HepG2 (cell line): ENCODE data around the gene FAM219A.

Experiments used
- ELF1 ChIP-seq: sonication (generic); formaldehyde crosslinking; IDR thresholded peaks from 2 replicates; pipeline ENCODE4 v1.4.0; 2020; ENCODE audit warnings: missing genetic modification reagents
- IRF1 ChIP-seq: sonication (generic); formaldehyde crosslinking; IDR thresholded peaks from 2 replicates; pipeline ENCODE4 v1.4.0; 2020; ENCODE audit warnings: low read depth, mild to moderate bottlenecking, missing genetic modification reagents
- KLF16 ChIP-seq, 2 experiments: sonication (generic) in 1 of 2; formaldehyde crosslinking in 1 of 2; IDR thresholded peaks; 2 replicates each; pipeline versions ENCODE4 v1.6.1 to v1.8.0; 2016 to 2023; ENCODE audit warnings: missing genetic modification reagents in 2 of 2, missing compliant biosample characterization in 1 of 2
- POLR2A ChIP-seq, 2 experiments: IDR thresholded peaks; 2 replicates each; pipeline ENCODE4 v1.6.1; 2011; ENCODE audit warnings: low read depth in 2 of 2, low read length in 2 of 2, mild to moderate bottlenecking in 1 of 2, moderate library complexity in 1 of 2; ENCODE audit not compliant: insufficient read depth in 1 of 2
- RAD21 ChIP-seq: fragments of 450-650 bp; formaldehyde crosslinking; IDR thresholded peaks from 2 replicates; pipeline ENCODE4 v1.5.0; 2020; ENCODE audit warnings: mild to moderate bottlenecking
- SRF ChIP-seq: IDR thresholded peaks from 2 replicates; pipeline ENCODE4 v1.6.1; 2011; ENCODE audit warnings: mild to moderate bottlenecking, low read depth, low read length, moderate library complexity
- ZNF274 ChIP-seq: sonication (generic); formaldehyde crosslinking; IDR thresholded peaks from 2 replicates; pipeline ENCODE4 v1.5.1; 2020; ENCODE audit warnings: mild to moderate bottlenecking, missing genetic modification reagents
- ZNF34 ChIP-seq: sonication (generic); formaldehyde crosslinking; IDR thresholded peaks from 2 replicates; pipeline ENCODE4 v1.4.0; 2020; ENCODE audit warnings: mild to moderate bottlenecking, missing genetic modification reagents, borderline replicate concordance
- ZNF383 ChIP-seq: sonication (generic); formaldehyde crosslinking; IDR thresholded peaks from 2 replicates; pipeline ENCODE4 v1.4.0; 2020; ENCODE audit warnings: missing genetic modification reagents, mild to moderate bottlenecking, borderline replicate concordance
- ZNF572 ChIP-seq: sonication (generic); formaldehyde crosslinking; IDR thresholded peaks from 2 replicates; pipeline ENCODE4 v1.5.1; 2020; ENCODE audit warnings: mild to moderate bottlenecking, missing genetic modification reagents
- ZNF772 ChIP-seq: sonication (generic); formaldehyde crosslinking; IDR thresholded peaks from 2 replicates; pipeline ENCODE4 v1.5.0; 2020; ENCODE audit warnings: mild to moderate bottlenecking, missing genetic modification reagents
- TF ChIP-seq, protein P1 (sequence below): sonication (generic); formaldehyde crosslinking; IDR thresholded peaks from 2 replicates; pipeline ENCODE4 v1.5.0; 2020; ENCODE audit warnings: mild to moderate bottlenecking, missing genetic modification reagents, moderate library complexity

DNA sequence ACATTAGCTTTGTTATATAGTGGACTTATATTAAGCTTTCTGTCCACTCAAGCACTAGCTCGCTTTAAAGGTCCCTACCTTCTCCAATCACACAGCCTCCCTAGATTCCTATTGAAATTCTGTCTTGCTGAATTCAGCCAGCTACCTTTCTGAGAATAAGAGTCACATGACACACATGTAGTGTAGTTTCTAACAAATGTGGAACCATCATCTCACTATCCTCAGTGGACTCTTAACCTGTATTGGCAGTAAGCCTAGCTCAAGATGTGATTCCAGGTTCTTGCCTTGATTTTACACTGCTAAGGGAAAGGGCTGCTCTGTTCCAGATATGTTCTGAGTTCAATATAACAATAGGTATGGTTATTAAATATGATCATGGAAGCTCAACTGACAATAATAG, 11.4 kb downstream of the FAM219A start:
- TF ChIP-seq ZNF34 (CRISPR knock-in tag), result no peak
- TF ChIP-seq ZNF274 (CRISPR knock-in tag), result no peak
- TF ChIP-seq SRF, result no peak
- no peak for TF ChIP-seq ELF1 (CRISPR knock-in tag)
- TF ChIP-seq, protein P1, sequence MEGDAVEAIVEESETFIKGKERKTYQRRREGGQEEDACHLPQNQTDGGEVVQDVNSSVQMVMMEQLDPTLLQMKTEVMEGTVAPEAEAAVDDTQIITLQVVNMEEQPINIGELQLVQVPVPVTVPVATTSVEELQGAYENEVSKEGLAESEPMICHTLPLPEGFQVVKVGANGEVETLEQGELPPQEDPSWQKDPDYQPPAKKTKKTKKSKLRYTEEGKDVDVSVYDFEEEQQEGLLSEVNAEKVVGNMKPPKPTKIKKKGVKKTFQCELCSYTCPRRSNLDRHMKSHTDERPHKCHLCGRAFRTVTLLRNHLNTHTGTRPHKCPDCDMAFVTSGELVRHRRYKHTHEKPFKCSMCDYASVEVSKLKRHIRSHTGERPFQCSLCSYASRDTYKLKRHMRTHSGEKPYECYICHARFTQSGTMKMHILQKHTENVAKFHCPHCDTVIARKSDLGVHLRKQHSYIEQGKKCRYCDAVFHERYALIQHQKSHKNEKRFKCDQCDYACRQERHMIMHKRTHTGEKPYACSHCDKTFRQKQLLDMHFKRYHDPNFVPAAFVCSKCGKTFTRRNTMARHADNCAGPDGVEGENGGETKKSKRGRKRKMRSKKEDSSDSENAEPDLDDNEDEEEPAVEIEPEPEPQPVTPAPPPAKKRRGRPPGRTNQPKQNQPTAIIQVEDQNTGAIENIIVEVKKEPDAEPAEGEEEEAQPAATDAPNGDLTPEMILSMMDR (CRISPR knock-in tag), result no peak
- TF ChIP-seq ZNF772 (CRISPR knock-in tag), result no peak
- TF ChIP-seq POLR2A (IDR thresholded peaks at IDR 0.05; ENCODE audit: insufficient read depth in 1 of 2, low read depth in 2 of 2, low read length in 2 of 2), result no peak
- no peak for TF ChIP-seq ZNF383 (CRISPR knock-in tag)
- TF ChIP-seq IRF1 (CRISPR knock-in tag), result no peak
- no peak for TF ChIP-seq ZNF572 (CRISPR knock-in tag)
- TF ChIP-seq RAD21 (CRISPR knock-in tag), result no peak
- TF ChIP-seq KLF16 (CRISPR knock-in tag; IDR thresholded peaks at IDR 0.05), result no peak
